Pancreas (tissue), 8 donors: Measurements from ENCODE around the gene GAMT. TPM values are rescaled to one million over a fixed set of nuclear protein-coding genes. Genes with fewer than 3 reads are reported as not detected.

ENCODE experiments used
- polyA plus RNA-seq, 2 donors: library from polyadenylated mRNA; stranded (reverse); fragments of 200-250 nt; gene quantifications; one replicate each; pipeline ENCODE4 v1.2.3, GENCODE V29; 2013
- total RNA-seq, 6 donors: library from RNA; stranded (reverse); fragmentation: NEBNext Ultra II Directional in 4 of 6; extraction: Animal tissue kit (Norgen Biotek cat#: 25700) in 4 of 6; gene quantifications; one replicate each; pipeline versions ENCODE4 v1.2.1 to v1.2.4, GENCODE V29; 2021 to 2023
- donor health status: healthy with polysubstance abuse.
- donor health status: DM: no; HTN: no; CAD: no; lungs with moderate emphysema.
- donor health status: DM: no; HTN: no; CAD: no.
- donor health status: Bipolar disorder and iron deficiency.
- donor health status: DM: yes; HTN: yes; CAD: no.
- donor health status: DM: no; HTN: no; CAD: no.
- donor health status: DM: no; HTN: no; CAD: no.
- donor health status: DM: yes; HTN: yes; CAD: no.

The GAMT gene
- total and polyA plus RNA-seq, 8 donors = 46.2 to 200 (median 66.0) TPM

Other genes with a start within 250 kb of the GAMT start
- 10 to 100 TPM; 16.8 to 43.7 (median 23.9) TPM for gene SBNO2, start 227.3 kb downstream of the GAMT start, total RNA-seq
- gene SBNO2, start 227.3 kb downstream of the GAMT start, polyA plus RNA-seq = 10 to 100 TPM; 36.4 to 53.9 TPM
- gene STK11, start 195.8 kb downstream of the GAMT start, total RNA-seq = 10 to 100 TPM; 20.1 to 38.6 (median 23.4) TPM
- 10 to 100 TPM; 43.6 to 62.2 TPM for gene STK11, start 195.8 kb downstream of the GAMT start, polyA plus RNA-seq
- 1 to 10 TPM in 1 of 6 donors, under 1 TPM in 5; 0.16 to 1.1 (median 0.51) TPM for gene CBARP, start 163.5 kb downstream of the GAMT start, total RNA-seq
- gene CBARP, start 163.5 kb downstream of the GAMT start, polyA plus RNA-seq = 1 to 10 TPM; 2.0 to 2.6 TPM
- gene ATP5F1D, start 159.8 kb downstream of the GAMT start, total RNA-seq = 100 to 1,000 TPM in 5 of 6 donors, 10 to 100 TPM in 1; 97.3 to 192 (median 149) TPM
- 100 to 1,000 TPM; 173 to 515 TPM for gene ATP5F1D, start 159.8 kb downstream of the GAMT start, polyA plus RNA-seq
- gene MIDN, start 153.0 kb downstream of the GAMT start, total RNA-seq = 10 to 100 TPM; 32.1 to 78.0 (median 49.1) TPM
- 10 to 100 TPM; 36.6 to 49.1 TPM for gene MIDN, start 153.0 kb downstream of the GAMT start, polyA plus RNA-seq
- 100 to 1,000 TPM; 232 to 607 (median 483) TPM for gene CIRBP, start 132.2 kb downstream of the GAMT start, total RNA-seq
- 1,000 to 10,000 TPM in 1 of 2 donors, 100 to 1,000 TPM in 1; 802 to 1,009 TPM for gene CIRBP, start 132.2 kb downstream of the GAMT start, polyA plus RNA-seq
- gene FAM174C, start 126.0 kb downstream of the GAMT start, total RNA-seq = 10 to 100 TPM; 16.1 to 26.1 (median 22.9) TPM
- gene FAM174C, start 126.0 kb downstream of the GAMT start, polyA plus RNA-seq = 10 to 100 TPM; 69.8 to 83.4 TPM
- gene EFNA2, start 115.7 kb downstream of the GAMT start, total RNA-seq = under 1 TPM in 2 of 6 donors, not detected in 4; 0.22 to 0.94 TPM
- not detected for gene EFNA2, start 115.7 kb downstream of the GAMT start, polyA plus RNA-seq
- 10 to 100 TPM; 32.1 to 56.3 (median 42.5) TPM for gene NDUFS7, start 17.6 kb downstream of the GAMT start, total RNA-seq
- gene NDUFS7, start 17.6 kb downstream of the GAMT start, polyA plus RNA-seq = 10 to 100 TPM; 57.8 to 70.8 TPM
- gene DAZAP1, start 6.0 kb upstream of the GAMT start, total RNA-seq = 10 to 100 TPM; 35.3 to 67.4 (median 48.7) TPM
- 10 to 100 TPM; 63.8 to 64.4 TPM for gene DAZAP1, start 6.0 kb upstream of the GAMT start, polyA plus RNA-seq
- 1,000 to 10,000 TPM in 1 of 6 donors, 100 to 1,000 TPM in 5; 596 to 1,125 (median 797) TPM for gene RPS15, start 36.9 kb upstream of the GAMT start, total RNA-seq
- 1,000 to 10,000 TPM; 1,641 to 1,709 TPM for gene RPS15, start 36.9 kb upstream of the GAMT start, polyA plus RNA-seq
- gene APC2, start 48.6 kb upstream of the GAMT start, total RNA-seq = under 1 TPM in 5 of 6 donors, not detected in 1; 0.04 to 0.23 (median 0.06) TPM
- under 1 TPM; 0.05 to 0.27 TPM for gene APC2, start 48.6 kb upstream of the GAMT start, polyA plus RNA-seq
- gene C19orf25, start 77.7 kb upstream of the GAMT start, total RNA-seq = 10 to 100 TPM; 10.7 to 19.3 (median 13.4) TPM
- 10 to 100 TPM; 21.5 to 39.0 TPM for gene C19orf25, start 77.7 kb upstream of the GAMT start, polyA plus RNA-seq
- gene PCSK4, start 88.8 kb upstream of the GAMT start, total RNA-seq = 1 to 10 TPM; 1.5 to 2.7 (median 2.3) TPM
- 10 to 100 TPM in 1 of 2 donors, 1 to 10 TPM in 1; 9.9 to 11.5 TPM for gene PCSK4, start 88.8 kb upstream of the GAMT start, polyA plus RNA-seq
- gene REEP6, start 89.6 kb upstream of the GAMT start, total RNA-seq = 10 to 100 TPM; 12.6 to 22.0 (median 16.9) TPM
- 10 to 100 TPM; 14.5 to 24.1 TPM for gene REEP6, start 89.6 kb upstream of the GAMT start, polyA plus RNA-seq
- gene ADAMTSL5, start 111.5 kb upstream of the GAMT start, total RNA-seq = 1 to 10 TPM in 2 of 6 donors, under 1 TPM in 4; 0.23 to 4.0 (median 0.72) TPM
- under 1 TPM; 0.52 to 0.53 TPM for gene ADAMTSL5, start 111.5 kb upstream of the GAMT start, polyA plus RNA-seq
- not detected for gene PLK5, start 122.5 kb upstream of the GAMT start, total RNA-seq
- under 1 TPM; 0.11 to 0.23 TPM for gene PLK5, start 122.5 kb upstream of the GAMT start, polyA plus RNA-seq
- gene MEX3D, start 166.8 kb upstream of the GAMT start, total RNA-seq = 10 to 100 TPM in 4 of 6 donors, 1 to 10 TPM in 2; 8.1 to 21.2 (median 10.3) TPM
- 1 to 10 TPM; 2.6 to 4.3 TPM for gene MEX3D, start 166.8 kb upstream of the GAMT start, polyA plus RNA-seq
- 10 to 100 TPM; 17.4 to 38.2 (median 26.4) TPM for gene MBD3, start 191.3 kb upstream of the GAMT start, total RNA-seq
- gene MBD3, start 191.3 kb upstream of the GAMT start, polyA plus RNA-seq = 100 to 1,000 TPM in 1 of 2 donors, 10 to 100 TPM in 1; 77.9 to 113 TPM
- 10 to 100 TPM; 40.5 to 89.4 (median 75.5) TPM for gene UQCR11, start 203.9 kb upstream of the GAMT start, total RNA-seq
- gene UQCR11, start 203.9 kb upstream of the GAMT start, polyA plus RNA-seq = 10 to 100 TPM; 49.3 to 72.3 TPM